GM23338 (cell line): ENCODE results near the gene MYRFL. TPM values are rescaled to one million over a fixed set of nuclear protein-coding genes. Genes with fewer than 3 reads are reported as not detected.
"Not testable (repeated sequence)": the region's sequence is repeated elsewhere in the genome, so short reads cannot be mapped to it uniquely, and the experiment has no call there.

ENCODE experiments used
- ATAC-seq: fragments of 200-7000 bp; cut with Tn5 transposase; 3 replicates; pipeline ENCODE4 v1.9.1; 2020
- DNase-seq: peaks from one replicate; pipeline ENCODE4 v3.0.0-alpha.2; 2015; ENCODE audit warnings: low spot score
- H2AFZ ChIP-seq: fragments of 200-600 bp; sonication (generic); 2 replicates; pipeline ENCODE4 v1.8.0; 2016; ENCODE audit warnings: antibody characterized with exemption, mild to moderate bottlenecking, moderate library complexity
- H3F3A ChIP-seq: fragments of 200-600 bp; sonication (generic); replicated peaks from 2 replicates; pipeline ENCODE4 v1.8.0; 2017; ENCODE audit warnings: antibody characterized with exemption, mixed run types, low read depth
- H3K27ac ChIP-seq: fragments of 200-600 bp; sonication (generic); 2 replicates; pipeline ENCODE4 v1.6.1; 2016; ENCODE audit warnings: low read depth
- H3K27me3 ChIP-seq: fragments of 200-600 bp; sonication (generic); 2 replicates; pipeline ENCODE4 v1.8.0; 2016; ENCODE audit warnings: mild to moderate bottlenecking, mixed run types, moderate library complexity; ENCODE audit not compliant: insufficient read depth
- H3K36me3 ChIP-seq: fragments of 200-600 bp; sonication (generic); 2 replicates; pipeline ENCODE4 v1.8.0; 2016; ENCODE audit warnings: mild to moderate bottlenecking; ENCODE audit not compliant: insufficient read depth
- H3K4me1 ChIP-seq: fragments of 200-600 bp; sonication (generic); 2 replicates; pipeline ENCODE4 v1.8.0; 2016; ENCODE audit warnings: mild to moderate bottlenecking, moderate library complexity; ENCODE audit not compliant: insufficient read depth
- H3K4me2 ChIP-seq: fragments of 200-600 bp; sonication (generic); 2 replicates; pipeline ENCODE4 v1.7.1; 2017; ENCODE audit warnings: mixed run types
- H3K4me3 ChIP-seq: fragments of 200-600 bp; sonication (generic); 2 replicates; pipeline ENCODE4 v1.6.1; 2016; ENCODE audit warnings: mixed run types
- H3K79me2 ChIP-seq: fragments of 200-600 bp; sonication (generic); replicated peaks from 2 replicates; pipeline ENCODE4 v1.8.0; 2017; ENCODE audit warnings: mild to moderate bottlenecking; ENCODE audit not compliant: insufficient read depth
- H3K9me2 ChIP-seq: fragments of 200-600 bp; sonication (generic); 2 replicates; pipeline ENCODE4 v1.8.0; 2017; ENCODE audit not compliant: insufficient read depth
- H4K20me1 ChIP-seq: fragments of 200-600 bp; sonication (generic); replicated peaks from 2 replicates; pipeline ENCODE4 v1.8.0; 2017; ENCODE audit warnings: mild to moderate bottlenecking; ENCODE audit not compliant: insufficient read depth
- H3K27ac Mint-ChIP-seq: 2 replicates; pipeline ENCODE4 v1.8.0; 2020; ENCODE audit warnings: inconsistent platforms, mild to moderate bottlenecking, moderate library complexity, mixed read lengths
- H3K27me3 Mint-ChIP-seq: 3 replicates; pipeline ENCODE4 v1.8.0; 2022; ENCODE audit warnings: low read depth, mild to moderate bottlenecking, moderate library complexity, mixed read lengths, inconsistent platforms; ENCODE audit not compliant: insufficient read depth, poor library complexity
- H3K36me3 Mint-ChIP-seq: 3 replicates; pipeline ENCODE4 v1.8.0; 2021; ENCODE audit warnings: low read depth, mild to moderate bottlenecking, inconsistent platforms, moderate library complexity, mixed read lengths
- H3K4me1 Mint-ChIP-seq: 3 replicates; pipeline ENCODE4 v1.8.0; 2020; ENCODE audit warnings: mild to moderate bottlenecking, inconsistent platforms, mixed read lengths
- H3K4me3 Mint-ChIP-seq: 3 replicates; pipeline ENCODE4 v1.8.0; 2021; ENCODE audit warnings: moderate library complexity, mild to moderate bottlenecking, inconsistent platforms, mixed read lengths
- H3K9me3 Mint-ChIP-seq: 3 replicates; pipeline ENCODE4 v1.8.0; 2020; ENCODE audit warnings: moderate library complexity, mild to moderate bottlenecking, inconsistent platforms, mixed read lengths
- EZH2phosphoT487 ChIP-seq: fragments of 200-600 bp; sonication (generic); IDR thresholded peaks from one replicate; pipeline ENCODE4 v1.8.1; 2018; ENCODE audit warnings: antibody characterized with exemption; ENCODE audit not compliant: unreplicated experiment
- NANOG ChIP-seq: IDR thresholded peaks from 2 replicates; pipeline ENCODE4 v1.6.1; 2016; ENCODE audit warnings: antibody characterized with exemption, borderline replicate concordance
- POLR2AphosphoS5 ChIP-seq: IDR thresholded peaks from 2 replicates; pipeline ENCODE4 v1.6.1; 2016; ENCODE audit warnings: antibody characterized with exemption, low read depth
- STAT1 ChIP-seq: IDR thresholded peaks from one replicate; pipeline ENCODE4 v1.6.1; 2016; ENCODE audit warnings: antibody characterized with exemption; ENCODE audit not compliant: unreplicated experiment
- polyA plus RNA-seq: library from polyadenylated mRNA; unstranded; fragments of >200 nt; fragmentation: Nextera tagmentation; extraction: Ambion mirVana; gene quantifications from 2 replicates; pipeline ENCODE4 v1.2.1, GENCODE V29; 2016
- total RNA-seq: library from RNA; depleted of rRNA; stranded (reverse); fragments of >200 nt; shearing (Covaris generic); gene quantifications from 2 replicates; pipeline ENCODE4 v1.2.3, GENCODE V29; 2014
- TF ChIP-seq, protein P1 (sequence below): fragments of 250-450 bp; sonication (Bioruptor Pico); IDR thresholded peaks from 2 replicates; pipeline ENCODE4 v1.5.0; 2020; ENCODE audit warnings: mild to moderate bottlenecking, moderate library complexity
- TF ChIP-seq, protein P2 (sequence below): IDR thresholded peaks from 2 replicates; pipeline ENCODE4 v1.6.1; 2016; ENCODE audit warnings: antibody characterized with exemption
- TF ChIP-seq, protein P3 (sequence below), 2 experiments: fragments of 200-600 bp in 1 of 2; sonication (generic) in 1 of 2; conservative IDR thresholded peaks; 2 replicates each; pipeline versions ENCODE4 v1.5.1 to v1.6.1; 2016 to 2017; ENCODE audit warnings: antibody characterized with exemption in 2 of 2, low read depth in 2 of 2, mild to moderate bottlenecking in 2 of 2, moderate library complexity in 1 of 2
- TF ChIP-seq, protein P4 (sequence below): IDR thresholded peaks from one replicate; pipeline ENCODE4 v1.6.1; 2018; ENCODE audit warnings: antibody characterized with exemption; ENCODE audit not compliant: unreplicated experiment

MYRFL gene
- total and polyA plus RNA-seq, 2 experiments from 2014 or later = 2.3 to 2.8 TPM

DNA sequence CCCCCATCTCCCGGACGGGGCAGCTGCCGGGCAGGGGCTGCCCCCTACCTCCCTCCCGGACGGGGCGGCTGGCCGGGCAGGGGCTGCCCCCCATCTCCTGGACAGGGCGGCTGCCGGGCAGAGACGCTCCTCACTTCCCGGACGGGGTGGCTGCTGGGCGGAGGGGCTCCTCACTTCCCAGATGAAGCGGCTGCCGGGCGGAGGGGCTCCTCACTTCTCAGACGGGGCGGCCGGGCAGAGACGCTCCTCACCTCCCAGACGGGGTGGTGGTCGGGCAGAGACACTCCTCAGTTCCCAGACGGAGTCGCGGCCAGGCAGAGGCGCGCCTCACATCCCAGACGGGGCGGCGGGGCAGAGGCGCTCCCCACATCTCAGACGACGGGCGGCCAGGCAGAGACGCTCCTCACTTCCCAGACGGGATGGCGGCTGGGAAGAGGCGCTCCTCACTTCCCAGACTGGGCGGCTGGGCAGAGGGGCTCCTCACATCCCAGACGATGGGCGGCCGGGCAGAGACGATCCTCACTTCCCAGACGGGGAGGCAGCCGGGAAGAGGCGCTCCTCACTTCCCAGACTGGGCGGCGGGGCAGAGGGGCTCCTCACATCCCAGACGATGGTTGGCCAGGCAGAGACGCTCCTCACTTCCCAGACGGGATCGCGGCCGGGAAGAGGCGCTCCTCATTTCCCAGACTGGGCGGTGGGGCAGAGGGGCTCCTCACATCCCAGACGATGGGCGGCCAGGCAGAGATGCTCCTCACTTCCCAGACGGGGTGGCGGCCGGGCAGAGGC lies 28.3 kb downstream of the MYRFL start:
- H3K9me2 ChIP-seq, H3K4me1 ChIP-seq, ATAC-seq, H3K27ac Mint-ChIP-seq, H3K4me1 Mint-ChIP-seq, H3K27me3 Mint-ChIP-seq, DNase-seq, H4K20me1 ChIP-seq, H3F3A ChIP-seq, H3K4me3 ChIP-seq, H3K36me3 ChIP-seq, H3K79me2 ChIP-seq, H2AFZ ChIP-seq, H3K4me3 Mint-ChIP-seq, H3K27me3 ChIP-seq, H3K4me2 ChIP-seq, H3K27ac ChIP-seq: not testable (repeated sequence)
- Mint-ChIP-seq H3K9me3 (peaks cover 39% of the 10 kb centered on the region; the same call in 2 of the 3 replicates), H3K36me3 (peaks cover 24% of the 10 kb centered on the region; the same call in 2 of the 3 replicates)

DNA sequence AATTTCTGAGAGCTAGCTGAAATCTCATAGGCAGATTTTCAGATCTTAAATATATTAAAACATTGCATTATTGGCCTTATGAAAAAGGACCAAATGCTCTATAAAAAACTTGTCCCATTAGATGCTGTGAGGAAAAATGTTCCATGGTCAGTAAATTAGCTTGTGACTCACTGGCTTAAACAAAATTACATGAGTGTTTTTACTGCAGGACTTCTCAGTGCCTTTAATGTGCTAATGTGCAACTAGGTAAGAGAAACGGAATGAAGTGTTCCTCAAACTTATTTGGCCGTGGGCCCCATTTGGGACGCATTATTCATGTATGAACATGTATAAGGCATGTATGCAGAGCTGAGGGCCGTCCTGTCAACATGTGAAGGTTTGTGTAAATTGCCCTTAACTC lies 41.7 kb downstream of the MYRFL start:
- H3K36me3 Mint-ChIP-seq = no peaks in the 10 kb centered on the region
- H3K9me3 Mint-ChIP-seq = no peaks in the 10 kb centered on the region
- Histone ChIP-seq H3K9me2 (no peaks in the 10 kb centered on the region), H3K36me3 (no peaks in the 10 kb centered on the region), H3K4me3 (no peak overlapping the region), H3K79me2 (no peaks in the 10 kb centered on the region), H3F3A (no peaks in the 10 kb centered on the region), H3K4me1 (no peaks in the 10 kb centered on the region), H3K27ac (no peak overlapping the region), H3K4me2 (no peak overlapping the region), H4K20me1 (no peaks in the 10 kb centered on the region), H3K27me3 (no peaks in the 10 kb centered on the region), H2AFZ (no peak overlapping the region)
- no peak for DNase-seq
- H3K27me3 Mint-ChIP-seq = peaks cover 5% of the 10 kb centered on the region
- no peak for ATAC-seq
- no peak overlapping the region for H3K4me3 Mint-ChIP-seq
- no peak overlapping the region for H3K27ac Mint-ChIP-seq
- no peaks in the 10 kb centered on the region for H3K4me1 Mint-ChIP-seq
- TF ChIP-seq STAT1 = no peak
- TF ChIP-seq POLR2AphosphoS5 = no peak
- TF ChIP-seq, protein P1, sequence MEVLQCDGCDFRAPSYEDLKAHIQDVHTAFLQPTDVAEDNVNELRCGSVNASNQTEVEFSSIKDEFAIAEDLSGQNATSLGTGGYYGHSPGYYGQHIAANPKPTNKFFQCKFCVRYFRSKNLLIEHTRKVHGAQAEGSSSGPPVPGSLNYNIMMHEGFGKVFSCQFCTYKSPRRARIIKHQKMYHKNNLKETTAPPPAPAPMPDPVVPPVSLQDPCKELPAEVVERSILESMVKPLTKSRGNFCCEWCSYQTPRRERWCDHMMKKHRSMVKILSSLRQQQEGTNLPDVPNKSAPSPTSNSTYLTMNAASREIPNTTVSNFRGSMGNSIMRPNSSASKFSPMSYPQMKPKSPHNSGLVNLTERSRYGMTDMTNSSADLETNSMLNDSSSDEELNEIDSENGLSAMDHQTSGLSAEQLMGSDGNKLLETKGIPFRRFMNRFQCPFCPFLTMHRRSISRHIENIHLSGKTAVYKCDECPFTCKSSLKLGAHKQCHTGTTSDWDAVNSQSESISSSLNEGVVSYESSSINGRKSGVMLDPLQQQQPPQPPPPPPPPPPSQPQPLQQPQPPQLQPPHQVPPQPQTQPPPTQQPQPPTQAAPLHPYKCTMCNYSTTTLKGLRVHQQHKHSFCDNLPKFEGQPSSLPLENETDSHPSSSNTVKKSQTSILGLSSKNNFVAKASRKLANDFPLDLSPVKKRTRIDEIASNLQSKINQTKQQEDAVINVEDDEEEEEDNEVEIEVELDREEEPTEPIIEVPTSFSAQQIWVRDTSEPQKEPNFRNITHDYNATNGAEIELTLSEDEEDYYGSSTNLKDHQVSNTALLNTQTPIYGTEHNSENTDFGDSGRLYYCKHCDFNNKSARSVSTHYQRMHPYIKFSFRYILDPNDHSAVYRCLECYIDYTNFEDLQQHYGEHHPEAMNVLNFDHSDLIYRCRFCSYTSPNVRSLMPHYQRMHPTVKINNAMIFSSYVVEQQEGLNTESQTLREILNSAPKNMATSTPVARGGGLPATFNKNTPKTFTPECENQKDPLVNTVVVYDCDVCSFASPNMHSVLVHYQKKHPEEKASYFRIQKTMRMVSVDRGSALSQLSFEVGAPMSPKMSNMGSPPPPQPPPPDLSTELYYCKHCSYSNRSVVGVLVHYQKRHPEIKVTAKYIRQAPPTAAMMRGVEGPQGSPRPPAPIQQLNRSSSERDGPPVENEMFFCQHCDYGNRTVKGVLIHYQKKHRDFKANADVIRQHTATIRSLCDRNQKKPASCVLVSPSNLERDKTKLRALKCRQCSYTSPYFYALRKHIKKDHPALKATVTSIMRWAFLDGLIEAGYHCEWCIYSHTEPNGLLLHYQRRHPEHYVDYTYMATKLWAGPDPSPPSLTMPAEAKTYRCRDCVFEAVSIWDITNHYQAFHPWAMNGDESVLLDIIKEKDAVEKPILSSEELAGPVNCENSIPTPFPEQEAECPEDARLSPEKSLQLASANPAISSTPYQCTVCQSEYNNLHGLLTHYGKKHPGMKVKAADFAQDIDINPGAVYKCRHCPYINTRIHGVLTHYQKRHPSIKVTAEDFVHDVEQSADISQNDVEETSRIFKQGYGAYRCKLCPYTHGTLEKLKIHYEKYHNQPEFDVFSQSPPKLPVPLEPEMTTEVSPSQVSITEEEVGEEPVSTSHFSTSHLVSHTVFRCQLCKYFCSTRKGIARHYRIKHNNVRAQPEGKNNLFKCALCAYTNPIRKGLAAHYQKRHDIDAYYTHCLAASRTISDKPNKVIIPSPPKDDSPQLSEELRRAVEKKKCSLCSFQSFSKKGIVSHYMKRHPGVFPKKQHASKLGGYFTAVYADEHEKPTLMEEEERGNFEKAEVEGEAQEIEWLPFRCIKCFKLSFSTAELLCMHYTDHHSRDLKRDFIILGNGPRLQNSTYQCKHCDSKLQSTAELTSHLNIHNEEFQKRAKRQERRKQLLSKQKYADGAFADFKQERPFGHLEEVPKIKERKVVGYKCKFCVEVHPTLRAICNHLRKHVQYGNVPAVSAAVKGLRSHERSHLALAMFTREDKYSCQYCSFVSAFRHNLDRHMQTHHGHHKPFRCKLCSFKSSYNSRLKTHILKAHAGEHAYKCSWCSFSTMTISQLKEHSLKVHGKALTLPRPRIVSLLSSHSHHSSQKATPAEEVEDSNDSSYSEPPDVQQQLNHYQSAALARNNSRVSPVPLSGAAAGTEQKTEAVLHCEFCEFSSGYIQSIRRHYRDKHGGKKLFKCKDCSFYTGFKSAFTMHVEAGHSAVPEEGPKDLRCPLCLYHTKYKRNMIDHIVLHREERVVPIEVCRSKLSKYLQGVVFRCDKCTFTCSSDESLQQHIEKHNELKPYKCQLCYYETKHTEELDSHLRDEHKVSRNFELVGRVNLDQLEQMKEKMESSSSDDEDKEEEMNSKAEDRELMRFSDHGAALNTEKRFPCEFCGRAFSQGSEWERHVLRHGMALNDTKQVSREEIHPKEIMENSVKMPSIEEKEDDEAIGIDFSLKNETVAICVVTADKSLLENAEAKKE (CRISPR knock-in tag) = no peak
- no peak for TF ChIP-seq EZH2phosphoT487
- TF ChIP-seq, protein P2, sequence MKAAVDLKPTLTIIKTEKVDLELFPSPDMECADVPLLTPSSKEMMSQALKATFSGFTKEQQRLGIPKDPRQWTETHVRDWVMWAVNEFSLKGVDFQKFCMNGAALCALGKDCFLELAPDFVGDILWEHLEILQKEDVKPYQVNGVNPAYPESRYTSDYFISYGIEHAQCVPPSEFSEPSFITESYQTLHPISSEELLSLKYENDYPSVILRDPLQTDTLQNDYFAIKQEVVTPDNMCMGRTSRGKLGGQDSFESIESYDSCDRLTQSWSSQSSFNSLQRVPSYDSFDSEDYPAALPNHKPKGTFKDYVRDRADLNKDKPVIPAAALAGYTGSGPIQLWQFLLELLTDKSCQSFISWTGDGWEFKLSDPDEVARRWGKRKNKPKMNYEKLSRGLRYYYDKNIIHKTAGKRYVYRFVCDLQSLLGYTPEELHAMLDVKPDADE = no peak
- TF ChIP-seq, protein P3, sequence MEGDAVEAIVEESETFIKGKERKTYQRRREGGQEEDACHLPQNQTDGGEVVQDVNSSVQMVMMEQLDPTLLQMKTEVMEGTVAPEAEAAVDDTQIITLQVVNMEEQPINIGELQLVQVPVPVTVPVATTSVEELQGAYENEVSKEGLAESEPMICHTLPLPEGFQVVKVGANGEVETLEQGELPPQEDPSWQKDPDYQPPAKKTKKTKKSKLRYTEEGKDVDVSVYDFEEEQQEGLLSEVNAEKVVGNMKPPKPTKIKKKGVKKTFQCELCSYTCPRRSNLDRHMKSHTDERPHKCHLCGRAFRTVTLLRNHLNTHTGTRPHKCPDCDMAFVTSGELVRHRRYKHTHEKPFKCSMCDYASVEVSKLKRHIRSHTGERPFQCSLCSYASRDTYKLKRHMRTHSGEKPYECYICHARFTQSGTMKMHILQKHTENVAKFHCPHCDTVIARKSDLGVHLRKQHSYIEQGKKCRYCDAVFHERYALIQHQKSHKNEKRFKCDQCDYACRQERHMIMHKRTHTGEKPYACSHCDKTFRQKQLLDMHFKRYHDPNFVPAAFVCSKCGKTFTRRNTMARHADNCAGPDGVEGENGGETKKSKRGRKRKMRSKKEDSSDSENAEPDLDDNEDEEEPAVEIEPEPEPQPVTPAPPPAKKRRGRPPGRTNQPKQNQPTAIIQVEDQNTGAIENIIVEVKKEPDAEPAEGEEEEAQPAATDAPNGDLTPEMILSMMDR (conservative IDR thresholded peaks at IDR 0.05; ENCODE audit: low read depth in 2 of 2) = no peak
- TF ChIP-seq, protein P4, sequence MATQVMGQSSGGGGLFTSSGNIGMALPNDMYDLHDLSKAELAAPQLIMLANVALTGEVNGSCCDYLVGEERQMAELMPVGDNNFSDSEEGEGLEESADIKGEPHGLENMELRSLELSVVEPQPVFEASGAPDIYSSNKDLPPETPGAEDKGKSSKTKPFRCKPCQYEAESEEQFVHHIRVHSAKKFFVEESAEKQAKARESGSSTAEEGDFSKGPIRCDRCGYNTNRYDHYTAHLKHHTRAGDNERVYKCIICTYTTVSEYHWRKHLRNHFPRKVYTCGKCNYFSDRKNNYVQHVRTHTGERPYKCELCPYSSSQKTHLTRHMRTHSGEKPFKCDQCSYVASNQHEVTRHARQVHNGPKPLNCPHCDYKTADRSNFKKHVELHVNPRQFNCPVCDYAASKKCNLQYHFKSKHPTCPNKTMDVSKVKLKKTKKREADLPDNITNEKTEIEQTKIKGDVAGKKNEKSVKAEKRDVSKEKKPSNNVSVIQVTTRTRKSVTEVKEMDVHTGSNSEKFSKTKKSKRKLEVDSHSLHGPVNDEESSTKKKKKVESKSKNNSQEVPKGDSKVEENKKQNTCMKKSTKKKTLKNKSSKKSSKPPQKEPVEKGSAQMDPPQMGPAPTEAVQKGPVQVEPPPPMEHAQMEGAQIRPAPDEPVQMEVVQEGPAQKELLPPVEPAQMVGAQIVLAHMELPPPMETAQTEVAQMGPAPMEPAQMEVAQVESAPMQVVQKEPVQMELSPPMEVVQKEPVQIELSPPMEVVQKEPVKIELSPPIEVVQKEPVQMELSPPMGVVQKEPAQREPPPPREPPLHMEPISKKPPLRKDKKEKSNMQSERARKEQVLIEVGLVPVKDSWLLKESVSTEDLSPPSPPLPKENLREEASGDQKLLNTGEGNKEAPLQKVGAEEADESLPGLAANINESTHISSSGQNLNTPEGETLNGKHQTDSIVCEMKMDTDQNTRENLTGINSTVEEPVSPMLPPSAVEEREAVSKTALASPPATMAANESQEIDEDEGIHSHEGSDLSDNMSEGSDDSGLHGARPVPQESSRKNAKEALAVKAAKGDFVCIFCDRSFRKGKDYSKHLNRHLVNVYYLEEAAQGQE = no peak
- no peak for TF ChIP-seq NANOG
